ENCODE results near the gene CT45A1.
"Not testable (repeated sequence)": the region's sequence is repeated elsewhere in the genome, so short reads cannot be mapped to it uniquely, and the experiment has no call there.

Gene CT45A1
- total RNA-seq, result 0 reads per million in 3 donors

GRCh38 chrX:135713183-135713689 is at the start of gene CT45A1:
TSS of gene CT45A1 (plus strand) at chrX:135713639. CDS start at chrX:135718941, 5,302 bp downstream.
- H3K27ac ChIP-seq (ENCODE audit: insufficient read depth, low read length, poor library complexity, severe bottlenecking); H3K9me3 ChIP-seq (ENCODE audit: control insufficient read depth, low read length); H3K27me3 ChIP-seq (replicated peaks; ENCODE audit: control insufficient read depth, insufficient read depth, low read length, poor library complexity, severe bottlenecking); H3K4me1 ChIP-seq (ENCODE audit: control insufficient read depth, insufficient read depth, low read length, poor library complexity, severe bottlenecking); DNase-seq; H3K4me3 ChIP-seq (ENCODE audit: insufficient read depth, low read depth, low read length, poor library complexity, severe bottlenecking); H3K36me3 ChIP-seq (ENCODE audit: control insufficient read depth, insufficient read depth, low read length): not testable (repeated sequence)

GRCh38 chrX:135672979-135673378 is 40.5 kb upstream of the CT45A1 start:
- not testable (repeated sequence) for H3K9me3 ChIP-seq (ENCODE audit: control insufficient read depth, low read length); H3K4me1 ChIP-seq (ENCODE audit: control insufficient read depth, insufficient read depth, low read length, poor library complexity, severe bottlenecking); DNase-seq; H3K27me3 ChIP-seq (replicated peaks; ENCODE audit: control insufficient read depth, insufficient read depth, low read length, poor library complexity, severe bottlenecking); H3K36me3 ChIP-seq (ENCODE audit: control insufficient read depth, insufficient read depth, low read length); H3K4me3 ChIP-seq (ENCODE audit: insufficient read depth, low read depth, low read length, poor library complexity, severe bottlenecking); H3K27ac ChIP-seq (ENCODE audit: insufficient read depth, low read length, poor library complexity, severe bottlenecking)

GRCh38 chrX:135688137-135688536 is 25.3 kb upstream of the CT45A1 start:
- Histone ChIP-seq H3K4me1 (ENCODE audit: control insufficient read depth, insufficient read depth, low read length, poor library complexity, severe bottlenecking) (no peaks in the 10 kb centered on the region), H3K27ac (ENCODE audit: insufficient read depth, low read length, poor library complexity, severe bottlenecking) (no peak overlapping the region), H3K27me3 (replicated peaks; ENCODE audit: control insufficient read depth, insufficient read depth, low read length, poor library complexity, severe bottlenecking) (no peaks in the 10 kb centered on the region), H3K9me3 (ENCODE audit: control insufficient read depth, low read length) (no peaks in the 10 kb centered on the region), H3K36me3 (ENCODE audit: control insufficient read depth, insufficient read depth, low read length) (no peaks in the 10 kb centered on the region), H3K4me3 (ENCODE audit: insufficient read depth, low read depth, low read length, poor library complexity, severe bottlenecking) (no peak overlapping the region)
- no peak for DNase-seq

- DNase-seq, result no peak
- Histone ChIP-seq H3K27me3 (replicated peaks; ENCODE audit: control insufficient read depth, insufficient read depth, low read length, poor library complexity, severe bottlenecking) (no peaks in the 10 kb centered on the region), H3K4me3 (ENCODE audit: insufficient read depth, low read depth, low read length, poor library complexity, severe bottlenecking) (no peak overlapping the region), H3K4me1 (ENCODE audit: control insufficient read depth, insufficient read depth, low read length, poor library complexity, severe bottlenecking) (no peaks in the 10 kb centered on the region), H3K27ac (ENCODE audit: insufficient read depth, low read length, poor library complexity, severe bottlenecking) (no peak overlapping the region), H3K36me3 (ENCODE audit: control insufficient read depth, insufficient read depth, low read length) (no peaks in the 10 kb centered on the region), H3K9me3 (ENCODE audit: control insufficient read depth, low read length) (no peaks in the 10 kb centered on the region)
Measured at GRCh38 chrX:135695471-135695870, 18.0 kb upstream of the CT45A1 start.

GRCh38 chrX:135697601-135698000 is 15.8 kb upstream of the CT45A1 start:
- Histone ChIP-seq H3K27ac (ENCODE audit: insufficient read depth, low read length, poor library complexity, severe bottlenecking) (no peak overlapping the region), H3K9me3 (ENCODE audit: control insufficient read depth, low read length) (no peaks in the 10 kb centered on the region), H3K4me3 (ENCODE audit: insufficient read depth, low read depth, low read length, poor library complexity, severe bottlenecking) (no peak overlapping the region), H3K36me3 (ENCODE audit: control insufficient read depth, insufficient read depth, low read length) (no peaks in the 10 kb centered on the region), H3K27me3 (replicated peaks; ENCODE audit: control insufficient read depth, insufficient read depth, low read length, poor library complexity, severe bottlenecking) (no peaks in the 10 kb centered on the region), H3K4me1 (ENCODE audit: control insufficient read depth, insufficient read depth, low read length, poor library complexity, severe bottlenecking) (no peaks in the 10 kb centered on the region)
- DNase-seq, result no peak

- Histone ChIP-seq H3K9me3 (ENCODE audit: control insufficient read depth, low read length) (no peaks in the 10 kb centered on the region), H3K36me3 (ENCODE audit: control insufficient read depth, insufficient read depth, low read length) (no peaks in the 10 kb centered on the region), H3K27me3 (replicated peaks; ENCODE audit: control insufficient read depth, insufficient read depth, low read length, poor library complexity, severe bottlenecking) (no peaks in the 10 kb centered on the region), H3K27ac (ENCODE audit: insufficient read depth, low read length, poor library complexity, severe bottlenecking) (no peak overlapping the region), H3K4me3 (ENCODE audit: insufficient read depth, low read depth, low read length, poor library complexity, severe bottlenecking) (no peak overlapping the region), H3K4me1 (ENCODE audit: control insufficient read depth, insufficient read depth, low read length, poor library complexity, severe bottlenecking) (no peaks in the 10 kb centered on the region)
- no peak for DNase-seq
Measured at GRCh38 chrX:135698924-135699323, 14.5 kb upstream of the CT45A1 start.

GRCh38 chrX:135707880-135708279 is 5.6 kb upstream of the CT45A1 start:
- H3K4me3 ChIP-seq (ENCODE audit: insufficient read depth, low read depth, low read length, poor library complexity, severe bottlenecking), result no peak overlapping the region
- no peaks in the 10 kb centered on the region for H3K4me1 ChIP-seq (ENCODE audit: control insufficient read depth, insufficient read depth, low read length, poor library complexity, severe bottlenecking)
- DNase-seq, result no peak
- no peaks in the 10 kb centered on the region for H3K27me3 ChIP-seq (replicated peaks; ENCODE audit: control insufficient read depth, insufficient read depth, low read length, poor library complexity, severe bottlenecking)
- no peak overlapping the region for H3K27ac ChIP-seq (ENCODE audit: insufficient read depth, low read length, poor library complexity, severe bottlenecking)
- H3K9me3 ChIP-seq (ENCODE audit: control insufficient read depth, low read length), result no peaks in the 10 kb centered on the region
- H3K36me3 ChIP-seq (ENCODE audit: control insufficient read depth, insufficient read depth, low read length), result no peaks in the 10 kb centered on the region

GRCh38 chrX:135713795-135714194 is 356 bp downstream of the CT45A1 start:
- Histone ChIP-seq H3K27me3 (replicated peaks; ENCODE audit: control insufficient read depth, insufficient read depth, low read length, poor library complexity, severe bottlenecking) (no peaks in the 10 kb centered on the region), H3K36me3 (ENCODE audit: control insufficient read depth, insufficient read depth, low read length) (no peaks in the 10 kb centered on the region), H3K27ac (ENCODE audit: insufficient read depth, low read length, poor library complexity, severe bottlenecking) (no peak overlapping the region), H3K4me1 (ENCODE audit: control insufficient read depth, insufficient read depth, low read length, poor library complexity, severe bottlenecking) (no peaks in the 10 kb centered on the region), H3K9me3 (ENCODE audit: control insufficient read depth, low read length) (no peaks in the 10 kb centered on the region), H3K4me3 (ENCODE audit: insufficient read depth, low read depth, low read length, poor library complexity, severe bottlenecking) (no peak overlapping the region)
- DNase-seq, result no peak

- H3K27me3 ChIP-seq (replicated peaks; ENCODE audit: control insufficient read depth, insufficient read depth, low read length, poor library complexity, severe bottlenecking); DNase-seq; H3K27ac ChIP-seq (ENCODE audit: insufficient read depth, low read length, poor library complexity, severe bottlenecking); H3K4me1 ChIP-seq (ENCODE audit: control insufficient read depth, insufficient read depth, low read length, poor library complexity, severe bottlenecking); H3K36me3 ChIP-seq (ENCODE audit: control insufficient read depth, insufficient read depth, low read length); H3K9me3 ChIP-seq (ENCODE audit: control insufficient read depth, low read length); H3K4me3 ChIP-seq (ENCODE audit: insufficient read depth, low read depth, low read length, poor library complexity, severe bottlenecking): not testable (repeated sequence)
Measured at GRCh38 chrX:135734666-135735065, 21.2 kb downstream of the CT45A1 start.

- H3K4me1 ChIP-seq (ENCODE audit: control insufficient read depth, insufficient read depth, low read length, poor library complexity, severe bottlenecking), result no peaks in the 10 kb centered on the region
Measured at GRCh38 chrX:135737366-135738071, 24.1 kb downstream of the CT45A1 start.

More at GRCh38 chrX:135737366-135738071, 24.1 kb downstream of the CT45A1 start:
- no peak for DNase-seq
- no peaks in the 10 kb centered on the region for H3K9me3 ChIP-seq (ENCODE audit: control insufficient read depth, low read length)
- no peak overlapping the region for H3K27ac ChIP-seq (ENCODE audit: insufficient read depth, low read length, poor library complexity, severe bottlenecking)
- H3K36me3 ChIP-seq (ENCODE audit: control insufficient read depth, insufficient read depth, low read length), result no peaks in the 10 kb centered on the region
- no peaks in the 10 kb centered on the region for H3K27me3 ChIP-seq (replicated peaks; ENCODE audit: control insufficient read depth, insufficient read depth, low read length, poor library complexity, severe bottlenecking)
- no peak overlapping the region for H3K4me3 ChIP-seq (ENCODE audit: insufficient read depth, low read depth, low read length, poor library complexity, severe bottlenecking)

All from effector memory CD4-positive, alpha-beta T cell (primary cell).